RWPE1 (cell line): ENCODE data around the gene OR6S1.
"Not testable (repeated sequence)": the region's sequence is repeated elsewhere in the genome, so short reads cannot be mapped to it uniquely, and the experiment has no call there.

Source experiments
- CTCF ChIA-PET: fragments of 350-600 bp; sonication (Branson Sonifier 250); formaldehyde crosslinking; extraction: SDS; loops from one replicate; lab custom pipeline; 2021; lab: Yijun Ruan, JAX
- POLR2A ChIA-PET: fragments of 400-600 bp; formaldehyde crosslinking; extraction: SDS; loops from one replicate; lab custom pipeline; 2020; ENCODE audit warnings: antibody characterized with exemption; ENCODE audit not compliant: low non-redundant PET; lab: Yijun Ruan, JAX
- DNase-seq: peaks from one replicate; pipeline ENCODE4 v3.0.0; 2012; ENCODE audit warnings: low spot score
- H3K27ac ChIP-seq: fragments of 450-650 bp; 2 replicates; pipeline ENCODE4 v1.5.1; 2017
- CTCF ChIP-seq: fragments of 450-650 bp; conservative IDR thresholded peaks from 2 replicates; pipeline ENCODE4 v1.5.1; 2017; ENCODE audit warnings: low read depth, mild to moderate bottlenecking

The OR6S1 gene

GRCh38 chr14:20675669-20676068 lies 34.2 kb upstream of the OR6S1 start:
- no peak for TF ChIP-seq CTCF
- ChIA-PET POLR2A (no interaction called here), CTCF (interaction anchor here (1.1 kb wide), 2 partner anchors 18 to 19 kb away, joined by 3 to 4 read pairs; no protein-coding TSS in a partner anchor)

GRCh38 chr14:20671597-20672283 lies 30.2 kb upstream of the OR6S1 start:
- H3K27ac ChIP-seq = no peak overlapping the region
- DNase-seq = no peak
- ChIA-PET CTCF (interaction anchor here (0.6 to 1.5 kb wide), 4 partner anchors 13 to 164 kb away, joined by 3 to 4 read pairs (median 4); no protein-coding TSS in a partner anchor), POLR2A (no interaction called here)
- TF ChIP-seq CTCF = no peak

More at GRCh38 chr14:20675669-20676068, 34.2 kb upstream of the OR6S1 start:
- no peak overlapping the region for H3K27ac ChIP-seq
- no peak for DNase-seq

DNA sequence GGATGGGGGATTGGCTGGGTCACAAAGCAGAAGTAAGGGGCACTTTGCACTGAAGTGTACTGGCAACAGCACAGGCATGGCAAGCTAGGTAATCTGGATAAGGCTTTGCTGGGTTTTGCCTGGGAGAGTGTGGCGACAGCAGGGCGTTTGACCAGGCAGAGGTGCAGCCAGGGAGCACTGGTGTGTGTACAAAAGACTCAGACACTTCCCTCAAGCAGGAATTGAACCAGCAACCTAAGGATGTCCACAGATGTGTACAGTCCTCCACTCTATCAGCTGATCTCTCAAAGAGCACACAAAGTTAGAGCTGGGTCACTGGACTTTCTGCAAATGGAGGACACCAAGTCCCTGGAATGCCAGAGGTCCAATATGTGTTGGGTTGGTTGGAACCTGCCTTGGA lies 27.5 kb upstream of the OR6S1 start:
- no peak for DNase-seq
- no peak overlapping the region for H3K27ac ChIP-seq
- TF ChIP-seq CTCF = no peak
- CTCF ChIA-PET = no interaction called here
- POLR2A ChIA-PET = no interaction called here

DNA sequence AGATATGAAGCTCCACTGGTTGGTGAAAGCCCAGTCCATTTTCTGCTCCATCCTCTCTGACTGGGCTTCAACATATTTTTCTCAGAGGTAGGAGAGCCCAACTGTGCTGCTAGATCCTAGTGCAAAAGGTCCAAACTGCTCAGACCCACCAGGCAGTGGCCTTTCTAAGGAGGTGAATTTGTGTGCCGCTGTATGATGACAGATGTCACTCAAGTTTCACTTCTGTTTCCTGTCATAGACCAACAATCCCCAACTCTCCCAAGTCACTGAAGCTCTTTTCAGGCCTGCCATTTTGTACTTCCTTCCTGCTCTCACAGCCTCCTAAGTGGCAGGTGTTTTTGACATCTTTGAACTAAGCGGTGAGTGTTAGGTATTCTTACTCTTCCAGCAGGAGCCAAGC lies 26.5 kb upstream of the OR6S1 start:
- no peak overlapping the region for H3K27ac ChIP-seq
- ChIA-PET CTCF (no interaction called here), POLR2A (no interaction called here)
- DNase-seq = no peak
- no peak for TF ChIP-seq CTCF

- CTCF ChIA-PET, DNase-seq, POLR2A ChIA-PET, H3K27ac ChIP-seq: not testable (repeated sequence)
Measured at GRCh38 chr14:20666400-20666961, 25.0 kb upstream of the OR6S1 start.

DNA sequence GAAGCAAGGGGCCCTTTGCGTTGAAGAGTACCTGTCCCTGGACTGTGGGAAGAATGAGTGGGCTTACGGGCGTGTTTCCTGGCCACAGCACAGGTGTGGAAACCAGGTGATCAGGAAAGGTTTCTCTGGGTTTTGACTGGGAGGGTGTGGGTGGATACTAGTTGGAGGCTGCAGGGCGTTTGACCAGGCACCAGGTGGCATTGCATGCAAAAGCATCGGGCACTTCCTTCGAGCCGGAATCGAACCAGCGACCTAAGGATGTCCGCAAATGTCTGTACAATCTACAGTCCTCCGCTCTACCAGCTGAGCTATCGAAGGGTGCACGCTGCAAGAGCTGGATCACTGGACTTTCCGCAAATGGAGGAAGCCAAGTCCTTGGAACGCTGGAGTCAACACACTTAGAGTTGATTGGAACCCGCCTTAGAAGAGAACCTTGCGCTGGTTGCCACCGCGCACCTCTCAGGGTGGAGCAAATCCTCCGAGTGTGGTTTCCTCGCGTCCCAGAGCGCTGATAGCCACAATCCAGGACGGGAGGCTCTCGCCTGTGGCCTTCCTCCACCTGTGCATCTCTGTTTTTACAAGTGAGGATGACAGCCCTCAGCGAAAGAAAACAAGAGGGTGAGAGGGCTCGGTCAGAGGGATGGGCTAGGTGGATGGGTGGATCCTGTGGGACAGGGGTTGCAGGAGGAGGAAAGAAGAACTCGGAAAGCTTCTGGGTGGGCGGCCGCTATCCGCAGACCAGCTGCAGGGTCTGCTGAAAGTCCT lies 21.7 kb upstream of the OR6S1 start:
- POLR2A ChIA-PET = no interaction called here
- H3K27ac ChIP-seq = no peak overlapping the region
- TF ChIP-seq CTCF = peak; percentile 29
- CTCF ChIA-PET = interaction anchor here (0.9 to 1.7 kb wide), 3 partner anchors 10 to 28 kb away, joined by 3 to 6 read pairs (median 4); no protein-coding TSS in a partner anchor
- DNase-seq = peak; percentile 64
